WTC11 (cell line): Measurements from ENCODE around the gene NUDT14. TPM values are rescaled to one million over a fixed set of nuclear protein-coding genes. Genes with fewer than 3 reads are reported as not detected.

Experiments used
- ATAC-seq: fragments of 200-7000 bp; cut with Tn5 transposase; 2 replicates; pipeline ENCODE4 v1.10.0; 2021; ENCODE audit warnings: mild to moderate bottlenecking, moderate library complexity
- Bru-seq: library from RNA; stranded (reverse); fragments of 400-500 nt; gene quantifications from one replicate; lab custom pipeline; 2021; lab: Mats Ljungman, UMichigan
- CTCF ChIA-PET: fragments of 300-600 bp; sonication (Branson Sonifier 250); formaldehyde crosslinking; loops from one replicate; lab custom pipeline; 2021; ENCODE audit warnings: antibody characterized with exemption; lab: Charles Lee
- POLR2A ChIA-PET: fragments of 350-600 bp; sonication (Branson Sonifier 250); formaldehyde crosslinking; loops from one replicate; lab custom pipeline; 2021; ENCODE audit warnings: antibody characterized with exemption; lab: Charles Lee
- DNase-seq: peaks from one replicate; pipeline ENCODE4 v3.0.0; 2021; ENCODE audit warnings: low spot score
- H3K27ac Mint-ChIP-seq: 2 replicates; pipeline ENCODE4 v1.8.0; 2021; ENCODE audit warnings: mixed read lengths
- H3K27me3 Mint-ChIP-seq: 2 replicates; pipeline ENCODE4 v1.8.0; 2021; ENCODE audit warnings: low read depth, mild to moderate bottlenecking, moderate library complexity, mixed read lengths
- H3K36me3 Mint-ChIP-seq: 2 replicates; pipeline ENCODE4 v1.8.0; 2021; ENCODE audit warnings: mixed read lengths
- H3K4me1 Mint-ChIP-seq: 2 replicates; pipeline ENCODE4 v1.8.0; 2022; ENCODE audit warnings: mixed read lengths
- H3K4me3 Mint-ChIP-seq: 2 replicates; pipeline ENCODE4 v1.8.0; 2021; ENCODE audit warnings: mild to moderate bottlenecking, moderate library complexity, mixed read lengths
- H3K9me3 Mint-ChIP-seq: 2 replicates; pipeline ENCODE4 v1.8.0; 2021; ENCODE audit warnings: mixed read lengths
- AR ChIP-seq: fragments of 250-450 bp; sonication (Bioruptor Pico); IDR thresholded peaks from 2 replicates; pipeline ENCODE4 v1.9.0; 2021; ENCODE audit warnings: mild to moderate bottlenecking
- CREB1 ChIP-seq: sonication (generic); formaldehyde crosslinking; IDR thresholded peaks from 2 replicates; pipeline ENCODE4 v1.8.0; 2023; ENCODE audit warnings: mild to moderate bottlenecking, missing genetic modification reagents
- CTCF ChIP-seq: fragments of 200-600 bp; IDR thresholded peaks from 2 replicates; pipeline ENCODE4 v1.8.0; 2022; ENCODE audit warnings: antibody characterized with exemption
- ESRRA ChIP-seq: sonication (generic); formaldehyde crosslinking; IDR thresholded peaks from 2 replicates; pipeline ENCODE4 v1.8.1; 2022; ENCODE audit warnings: mild to moderate bottlenecking, missing genetic modification reagents, borderline replicate concordance
- NFATC4 ChIP-seq: fragments of 250-450 bp; sonication (Bioruptor Pico); IDR thresholded peaks from 2 replicates; pipeline ENCODE4 v1.9.0; 2021; ENCODE audit warnings: mild to moderate bottlenecking
- OVOL2 ChIP-seq: fragments of 250-450 bp; sonication (Bioruptor Pico); IDR thresholded peaks from 2 replicates; pipeline ENCODE4 v1.9.0; 2021; ENCODE audit warnings: mild to moderate bottlenecking, borderline replicate concordance
- SP1 ChIP-seq: sonication (generic); formaldehyde crosslinking; conservative IDR thresholded peaks from 2 replicates; pipeline ENCODE4 v1.8.1; 2022; ENCODE audit warnings: missing genetic modification reagents
- TEAD4 ChIP-seq: sonication (generic); formaldehyde crosslinking; IDR thresholded peaks from 2 replicates; pipeline ENCODE4 v1.8.0; 2022; ENCODE audit warnings: mild to moderate bottlenecking, missing genetic modification reagents
- USF2 ChIP-seq: sonication (generic); formaldehyde crosslinking; IDR thresholded peaks from 2 replicates; pipeline ENCODE4 v1.8.1; 2023; ENCODE audit warnings: mild to moderate bottlenecking, missing genetic modification reagents, moderate library complexity
- ZNF317 ChIP-seq: sonication (generic); formaldehyde crosslinking; IDR thresholded peaks from 2 replicates; pipeline ENCODE4 v1.8.1; 2023; ENCODE audit warnings: low read depth, mild to moderate bottlenecking, moderate library complexity, missing genetic modification reagents, borderline replicate concordance
- ZNF396 ChIP-seq: fragments of 250-450 bp; sonication (Bioruptor Pico); IDR thresholded peaks from 2 replicates; pipeline ENCODE4 v1.8.0; 2021; ENCODE audit warnings: mild to moderate bottlenecking, moderate library complexity, borderline replicate concordance
- ZNF423 ChIP-seq: fragments of 250-450 bp; sonication (Bioruptor Pico); IDR thresholded peaks from 2 replicates; pipeline ENCODE4 v2.1.2; 2022; ENCODE audit warnings: mild to moderate bottlenecking, moderate library complexity
- long read RNA-seq, 3 experiments: library from RNA in 1 of 3; library from capped mRNA in 1 of 3; library from polyadenylated mRNA in 1 of 3; unstranded in 2 of 3; stranded (forward) in 1 of 3; transcript quantifications; one replicate each; pipeline ENCODE4 v2.0.0, GENCODE V29; 2021
- total RNA-seq: library from RNA; stranded (reverse); gene quantifications from 3 replicates; pipeline ENCODE4 v1.2.3, GENCODE V29; 2021
- TF ChIP-seq, protein P1 (sequence below): sonication (generic); formaldehyde crosslinking; IDR thresholded peaks from 2 replicates; pipeline ENCODE4 v1.8.0; 2022; ENCODE audit warnings: mild to moderate bottlenecking, missing genetic modification reagents
- TF ChIP-seq, protein P2 (sequence below): sonication (generic); formaldehyde crosslinking; IDR thresholded peaks from 2 replicates; pipeline ENCODE4 v1.8.0; 2023; ENCODE audit warnings: missing genetic modification reagents, mild to moderate bottlenecking, borderline replicate concordance

The NUDT14 gene
- total RNA-seq (35.4 to 56.2 TPM (median 51.3 TPM) in 3 replicates), Bru-seq, nascent RNA (percentile 55 among the genes with signal in this experiment)
- long read RNA-seq, experiment 1, transcript NUDT14-206 (5 exons, 1,042 nt), result minor isoform, 8 of 46 reads
- long read RNA-seq, experiment 1, transcript NUDT14-202 (5 exons, 845 nt), result major isoform, 16 of 46 reads
- long read RNA-seq, experiment 1, transcript NUDT14-201 (4 exons, 570 nt), result minor isoform, 8 of 46 reads
- long read RNA-seq, experiment 1, partial matches to known transcripts, result 2 of 46 reads
- long read RNA-seq, experiment 1, other reads (novel, unspliced or antisense), result 12 of 46 reads
- long read RNA-seq, experiment 2, transcript NUDT14-202 (5 exons, 845 nt), result major isoform, 21 of 33 reads
- long read RNA-seq, experiment 2, partial matches to known transcripts, result 3 of 33 reads
- long read RNA-seq, experiment 2, other reads (novel, unspliced or antisense), result 7 of 33 reads
- long read RNA-seq, experiment 3, partial matches to known transcripts, result 1 of 1 reads
- long read RNA-seq, experiment 3, other reads (novel, unspliced or antisense), result 0 of 1 reads

- ATAC-seq (peak; percentile 66), DNase-seq (peak; percentile 78)
- peaks cover 24% of the 10 kb centered on the region for H3K27me3 Mint-ChIP-seq
- no peaks in the 10 kb centered on the region for H3K9me3 Mint-ChIP-seq
- ChIA-PET POLR2A (interaction anchor here (0.9 to 1.3 kb wide), 2 partner anchors 94 to 121 kb away, joined by 3 to 4 read pairs; no protein-coding TSS in a partner anchor), CTCF (interaction anchor here (0.6 to 8.3 kb wide), 23 partner anchors 8 to 309 kb away, joined by 3 to 107 read pairs (median 5); partner anchors contain the start of genes BRF1, BTBD6 and JAG2)
- H3K4me1 Mint-ChIP-seq, result peaks cover 3% of the 10 kb centered on the region; the same call in 1 of the 2 replicates
- TF ChIP-seq, protein P1, sequence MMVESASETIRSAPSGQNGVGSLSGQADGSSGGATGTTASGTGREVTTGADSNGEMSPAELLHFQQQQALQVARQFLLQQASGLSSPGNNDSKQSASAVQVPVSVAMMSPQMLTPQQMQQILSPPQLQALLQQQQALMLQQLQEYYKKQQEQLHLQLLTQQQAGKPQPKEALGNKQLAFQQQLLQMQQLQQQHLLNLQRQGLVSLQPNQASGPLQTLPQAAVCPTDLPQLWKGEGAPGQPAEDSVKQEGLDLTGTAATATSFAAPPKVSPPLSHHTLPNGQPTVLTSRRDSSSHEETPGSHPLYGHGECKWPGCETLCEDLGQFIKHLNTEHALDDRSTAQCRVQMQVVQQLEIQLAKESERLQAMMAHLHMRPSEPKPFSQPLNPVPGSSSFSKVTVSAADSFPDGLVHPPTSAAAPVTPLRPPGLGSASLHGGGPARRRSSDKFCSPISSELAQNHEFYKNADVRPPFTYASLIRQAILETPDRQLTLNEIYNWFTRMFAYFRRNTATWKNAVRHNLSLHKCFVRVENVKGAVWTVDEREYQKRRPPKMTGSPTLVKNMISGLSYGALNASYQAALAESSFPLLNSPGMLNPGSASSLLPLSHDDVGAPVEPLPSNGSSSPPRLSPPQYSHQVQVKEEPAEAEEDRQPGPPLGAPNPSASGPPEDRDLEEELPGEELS (CRISPR knock-in tag), result 0 out of 2 replicates have a peak, but pooled peaks have one; percentile 17
- no peak for TF ChIP-seq NFATC4
- TF ChIP-seq ZNF423 (CRISPR knock-in tag), result peak; percentile 33; the same call in 1 of the 2 replicates
- TF ChIP-seq, protein P2, sequence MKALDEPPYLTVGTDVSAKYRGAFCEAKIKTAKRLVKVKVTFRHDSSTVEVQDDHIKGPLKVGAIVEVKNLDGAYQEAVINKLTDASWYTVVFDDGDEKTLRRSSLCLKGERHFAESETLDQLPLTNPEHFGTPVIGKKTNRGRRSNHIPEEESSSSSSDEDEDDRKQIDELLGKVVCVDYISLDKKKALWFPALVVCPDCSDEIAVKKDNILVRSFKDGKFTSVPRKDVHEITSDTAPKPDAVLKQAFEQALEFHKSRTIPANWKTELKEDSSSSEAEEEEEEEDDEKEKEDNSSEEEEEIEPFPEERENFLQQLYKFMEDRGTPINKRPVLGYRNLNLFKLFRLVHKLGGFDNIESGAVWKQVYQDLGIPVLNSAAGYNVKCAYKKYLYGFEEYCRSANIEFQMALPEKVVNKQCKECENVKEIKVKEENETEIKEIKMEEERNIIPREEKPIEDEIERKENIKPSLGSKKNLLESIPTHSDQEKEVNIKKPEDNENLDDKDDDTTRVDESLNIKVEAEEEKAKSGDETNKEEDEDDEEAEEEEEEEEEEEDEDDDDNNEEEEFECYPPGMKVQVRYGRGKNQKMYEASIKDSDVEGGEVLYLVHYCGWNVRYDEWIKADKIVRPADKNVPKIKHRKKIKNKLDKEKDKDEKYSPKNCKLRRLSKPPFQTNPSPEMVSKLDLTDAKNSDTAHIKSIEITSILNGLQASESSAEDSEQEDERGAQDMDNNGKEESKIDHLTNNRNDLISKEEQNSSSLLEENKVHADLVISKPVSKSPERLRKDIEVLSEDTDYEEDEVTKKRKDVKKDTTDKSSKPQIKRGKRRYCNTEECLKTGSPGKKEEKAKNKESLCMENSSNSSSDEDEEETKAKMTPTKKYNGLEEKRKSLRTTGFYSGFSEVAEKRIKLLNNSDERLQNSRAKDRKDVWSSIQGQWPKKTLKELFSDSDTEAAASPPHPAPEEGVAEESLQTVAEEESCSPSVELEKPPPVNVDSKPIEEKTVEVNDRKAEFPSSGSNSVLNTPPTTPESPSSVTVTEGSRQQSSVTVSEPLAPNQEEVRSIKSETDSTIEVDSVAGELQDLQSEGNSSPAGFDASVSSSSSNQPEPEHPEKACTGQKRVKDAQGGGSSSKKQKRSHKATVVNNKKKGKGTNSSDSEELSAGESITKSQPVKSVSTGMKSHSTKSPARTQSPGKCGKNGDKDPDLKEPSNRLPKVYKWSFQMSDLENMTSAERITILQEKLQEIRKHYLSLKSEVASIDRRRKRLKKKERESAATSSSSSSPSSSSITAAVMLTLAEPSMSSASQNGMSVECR (CRISPR knock-in tag), result no peak
- TF ChIP-seq USF2 (CRISPR knock-in tag), result peak; percentile 86
- TF ChIP-seq AR (CRISPR knock-in tag), result no peak
- TF ChIP-seq SP1 (CRISPR knock-in tag), result peak; percentile 81
- no peaks in the 10 kb centered on the region for H3K36me3 Mint-ChIP-seq
- H3K4me3 Mint-ChIP-seq, result peak within 1 kb of the TSS; percentile 71
- H3K27ac Mint-ChIP-seq, result no peak within 1 kb of the TSS
Observed at GRCh38 chr14:105180592-105181548, at the start of gene NUDT14. Gene NUDT14 (minus strand): TSS chr14:105181312. CDS start chr14:105181209, 103 bp downstream.

DNA sequence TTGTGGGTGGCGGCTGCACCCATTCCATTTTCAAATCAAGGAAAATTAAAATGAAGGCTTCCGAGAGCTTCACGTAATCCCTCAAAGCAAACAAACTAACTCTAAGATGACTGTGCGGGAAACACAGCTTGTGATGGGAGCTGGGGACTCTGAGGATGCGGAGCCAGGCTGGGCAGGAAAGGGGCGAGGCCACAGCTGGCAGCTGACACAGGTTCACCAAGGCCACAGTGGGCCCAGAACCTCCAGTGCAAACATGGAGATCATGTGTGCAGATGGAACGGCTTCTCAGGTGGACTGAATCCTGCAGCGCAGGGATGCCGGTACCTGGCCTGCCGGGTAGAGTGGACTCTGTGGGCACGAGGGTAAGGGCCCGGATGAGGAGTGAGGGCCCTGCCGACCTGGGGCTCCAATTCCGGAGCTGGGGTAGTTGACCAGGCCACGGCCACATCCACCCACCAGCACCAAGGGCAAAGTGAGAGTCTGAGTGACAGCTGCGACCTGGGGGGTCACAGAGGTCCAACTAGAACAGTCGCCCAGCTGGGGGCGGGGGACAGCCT is 48.1 kb upstream of the NUDT14 start:
- no peak overlapping the region for H3K4me3 Mint-ChIP-seq
- CTCF ChIA-PET, result no interaction called here
- POLR2A ChIA-PET, result no interaction called here
- H3K27ac Mint-ChIP-seq, result no peak overlapping the region
- no peaks in the 10 kb centered on the region for H3K9me3 Mint-ChIP-seq
- H3K36me3 Mint-ChIP-seq, result peaks cover 12% of the 10 kb centered on the region; the same call in 1 of the 2 replicates
- H3K27me3 Mint-ChIP-seq, result no peaks in the 10 kb centered on the region
- ATAC-seq (no peak), DNase-seq (no peak)
- H3K4me1 Mint-ChIP-seq, result no peaks in the 10 kb centered on the region
- no peak for TF ChIP-seq TEAD4 (CRISPR knock-in tag)
- TF ChIP-seq ZNF317 (CRISPR knock-in tag), result no peak
- TF ChIP-seq AR (CRISPR knock-in tag), result no peak
- no peak for TF ChIP-seq ESRRA (CRISPR knock-in tag)
- no peak for TF ChIP-seq ZNF396 (CRISPR knock-in tag)
- no peak for TF ChIP-seq OVOL2 (CRISPR knock-in tag)
- TF ChIP-seq CTCF, result no peak
- no peak for TF ChIP-seq CREB1 (CRISPR knock-in tag)
